Keratinocyte (primary cell): ENCODE data around the gene MON2.

Experiments used
- CTCF ChIP-seq, 3 experiments: IDR thresholded peaks in 1 of 3; conservative IDR thresholded peaks in 1 of 3; optimal IDR thresholded peaks in 1 of 3; 2 replicates in 2 of 3; 3 replicates in 1 of 3; pipeline versions ENCODE3 to v1.5.1; 2011; ENCODE audit warnings: low read length in 3 of 3, mild to moderate bottlenecking in 3 of 3, moderate library complexity in 2 of 3, control low read depth in 1 of 3, inconsistent platforms in 1 of 3; ENCODE audit not compliant: insufficient read depth in 2 of 3; ENCODE audit errors: extremely low read depth in 1 of 3
- EZH2 ChIP-seq: IDR thresholded peaks from one replicate; pipeline ENCODE4 v1.6.1; 2012; ENCODE audit warnings: inconsistent platforms, mild to moderate bottlenecking, low read length, moderate library complexity

GRCh38 chr12:62448436-62448835, 18.2 kb upstream of the MON2 start:
- no peak for TF ChIP-seq CTCF (optimal IDR thresholded peaks at IDR 0.05 in 1 of 3, IDR thresholded peaks at IDR 0.05 in 1 of 3, conservative IDR thresholded peaks at IDR 0.05 in 1 of 3; ENCODE audit: extremely low read depth in 1 of 3, insufficient read depth in 2 of 3, low read length in 3 of 3)
- no peak for TF ChIP-seq EZH2
